Karpas-422 (cell line): Measurements from ENCODE around the gene BANF1. TPM values are rescaled to one million over a fixed set of nuclear protein-coding genes. Genes with fewer than 3 reads are reported as not detected.

Source experiments
- DNase-seq: peaks from one replicate; pipeline ENCODE4 v3.0.0-alpha.2; 2015
- H2AFZ ChIP-seq: fragments of 200-600 bp; sonication (generic); 2 replicates; pipeline ENCODE4 v1.6.1; 2014; ENCODE audit warnings: antibody characterized with exemption, low read length, mixed read lengths
- H3K27ac ChIP-seq: fragments of 200-600 bp; sonication (generic); 2 replicates; pipeline ENCODE4 v1.5.1; 2014; ENCODE audit warnings: mild to moderate bottlenecking, low read length, moderate library complexity
- H3K27me3 ChIP-seq: fragments of 200-600 bp; sonication (generic); 2 replicates; pipeline ENCODE4 v1.6.1; 2014; ENCODE audit warnings: low read length, mixed read lengths
- H3K36me3 ChIP-seq: fragments of 200-600 bp; sonication (generic); 2 replicates; pipeline ENCODE4 v1.6.1; 2014; ENCODE audit warnings: low read length, mixed read lengths; ENCODE audit not compliant: insufficient read depth
- H3K4me1 ChIP-seq: fragments of 200-600 bp; sonication (generic); 2 replicates; pipeline ENCODE4 v1.6.1; 2014; ENCODE audit warnings: mild to moderate bottlenecking, low read length, mixed read lengths
- H3K4me2 ChIP-seq: fragments of 200-600 bp; sonication (generic); 2 replicates; pipeline ENCODE4 v1.6.1; 2014; ENCODE audit warnings: low read length, low read depth, mild to moderate bottlenecking; ENCODE audit not compliant: poor library complexity, severe bottlenecking
- H3K4me3 ChIP-seq: fragments of 200-600 bp; sonication (generic); 2 replicates; pipeline ENCODE4 v1.5.1; 2014; ENCODE audit warnings: mild to moderate bottlenecking, antibody characterized with exemption, low read length, mixed read lengths
- H3K79me2 ChIP-seq: fragments of 200-600 bp; sonication (generic); 2 replicates; pipeline ENCODE4 v1.6.1; 2014; ENCODE audit warnings: mild to moderate bottlenecking, low read length, mixed read lengths
- H3K9ac ChIP-seq: fragments of 200-600 bp; sonication (generic); 2 replicates; pipeline ENCODE4 v1.6.0; 2014; ENCODE audit warnings: low read length
- H3K9me2 ChIP-seq: fragments of 200-600 bp; sonication (generic), shearing (Covaris generic); replicated peaks from 2 replicates; pipeline ENCODE4 v1.6.0; 2014; ENCODE audit warnings: mild to moderate bottlenecking, low read length, moderate library complexity; ENCODE audit not compliant: insufficient read depth
- H3K9me3 ChIP-seq: fragments of 300-700, 200-600 bp; sonication (generic); 2 replicates; pipeline ENCODE4 v1.6.1; 2014; ENCODE audit warnings: low read length, mixed read lengths
- H4K20me1 ChIP-seq: fragments of 200-600 bp; sonication (generic); 2 replicates; pipeline ENCODE4 v1.6.1; 2014; ENCODE audit warnings: mild to moderate bottlenecking, antibody characterized with exemption, low read length, low read depth; ENCODE audit not compliant: insufficient read depth
- total RNA-seq: library from RNA; depleted of rRNA; stranded (reverse); fragments of >200 nt; shearing (Covaris generic); gene quantifications from 2 replicates; pipeline ENCODE4 v1.2.3, GENCODE V29; 2014; ENCODE audit warnings: low replicate concordance

Gene BANF1
- total RNA-seq, 1 experiment from 2014 or later: 84.2 TPM

DNA sequence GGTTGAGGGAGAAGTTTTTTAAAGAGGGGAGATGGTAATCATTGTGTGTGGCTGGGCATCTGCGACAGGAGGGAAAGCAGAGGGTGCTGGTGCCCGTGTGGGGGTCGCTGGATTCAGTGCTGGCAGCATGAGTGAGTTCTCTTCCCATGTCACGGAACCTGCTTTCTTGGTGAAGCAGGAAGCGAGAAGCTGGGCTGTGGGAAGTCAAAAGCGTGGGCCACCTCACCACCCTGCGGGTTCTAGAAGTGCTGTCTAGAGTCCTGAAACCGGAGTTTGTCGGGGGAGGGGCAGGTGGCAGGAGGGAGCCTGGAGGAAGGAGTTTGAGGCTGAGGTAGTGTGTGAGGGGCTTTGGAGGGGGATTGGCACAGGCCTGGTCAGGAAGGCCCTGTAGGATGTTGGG is 26.5 kb upstream of the BANF1 start:
- Histone ChIP-seq H3K27me3 (no peaks in the 10 kb centered on the region), H3K36me3 (no peaks in the 10 kb centered on the region), H3K79me2 (no peaks in the 10 kb centered on the region), H3K9me3 (no peaks in the 10 kb centered on the region), H3K4me2 (no peak overlapping the region), H3K9ac (no peak overlapping the region), H3K4me1 (no peaks in the 10 kb centered on the region), H3K4me3 (no peak overlapping the region), H4K20me1 (no peaks in the 10 kb centered on the region), H2AFZ (no peak overlapping the region), H3K27ac (no peak overlapping the region), H3K9me2 (no peaks in the 10 kb centered on the region)
- no peak for DNase-seq

DNA sequence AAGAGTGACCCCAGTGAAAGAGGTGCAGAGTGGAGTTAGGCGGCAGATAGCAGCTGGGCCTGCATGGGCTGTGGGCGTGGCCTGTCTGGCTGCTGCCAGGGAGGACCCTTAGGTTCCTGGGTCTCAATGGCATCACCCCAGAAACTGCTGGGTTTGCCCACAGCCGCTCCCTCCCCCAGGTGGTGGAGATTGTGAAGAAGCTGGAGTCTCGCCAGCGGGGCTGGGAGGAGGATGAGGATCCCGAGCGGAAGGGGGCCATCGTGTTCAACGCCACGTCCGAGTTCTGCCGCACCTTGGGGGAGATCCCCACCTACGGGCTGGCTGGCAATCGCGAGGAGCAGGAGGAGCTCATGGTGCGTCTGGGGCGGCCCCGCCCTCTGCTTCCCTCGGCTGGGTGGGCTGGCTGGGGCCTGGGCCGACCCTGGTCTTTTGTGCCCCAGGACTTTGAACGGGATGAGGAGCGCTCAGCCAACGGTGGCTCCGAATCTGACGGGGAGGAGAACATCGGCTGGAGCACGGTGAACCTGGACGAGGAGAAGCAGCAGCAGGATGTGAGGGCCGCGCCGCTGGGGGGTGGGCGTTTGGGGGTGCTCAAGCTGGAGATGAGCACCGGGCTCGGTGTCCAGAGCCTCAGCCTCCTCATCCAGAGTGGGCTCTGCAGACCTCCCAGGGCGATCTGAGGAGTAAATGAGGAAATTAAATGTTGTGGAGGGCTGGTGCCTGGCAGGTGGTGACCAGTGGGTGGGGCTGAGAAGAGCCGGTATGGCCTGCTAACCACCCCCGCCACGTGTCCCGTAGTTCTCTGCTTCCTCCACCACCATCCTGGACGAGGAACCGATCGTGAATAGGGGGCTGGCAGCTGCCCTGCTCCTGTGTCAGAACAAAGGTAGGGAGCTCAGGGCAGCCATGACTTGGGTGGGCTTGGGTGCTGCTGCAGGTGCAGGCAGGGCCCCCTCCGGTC is 25.8 kb upstream of the BANF1 start:
- Histone ChIP-seq H3K9me3 (no peaks in the 10 kb centered on the region), H3K27ac (no peak overlapping the region), H3K9me2 (no peaks in the 10 kb centered on the region), H3K4me3 (no peak overlapping the region), H4K20me1 (no peaks in the 10 kb centered on the region), H3K4me2 (no peak overlapping the region), H3K4me1 (no peaks in the 10 kb centered on the region), H3K9ac (no peak overlapping the region), H3K36me3 (no peaks in the 10 kb centered on the region), H3K79me2 (no peaks in the 10 kb centered on the region), H3K27me3 (no peaks in the 10 kb centered on the region), H2AFZ (no peak overlapping the region)
- DNase-seq: no peak

DNA sequence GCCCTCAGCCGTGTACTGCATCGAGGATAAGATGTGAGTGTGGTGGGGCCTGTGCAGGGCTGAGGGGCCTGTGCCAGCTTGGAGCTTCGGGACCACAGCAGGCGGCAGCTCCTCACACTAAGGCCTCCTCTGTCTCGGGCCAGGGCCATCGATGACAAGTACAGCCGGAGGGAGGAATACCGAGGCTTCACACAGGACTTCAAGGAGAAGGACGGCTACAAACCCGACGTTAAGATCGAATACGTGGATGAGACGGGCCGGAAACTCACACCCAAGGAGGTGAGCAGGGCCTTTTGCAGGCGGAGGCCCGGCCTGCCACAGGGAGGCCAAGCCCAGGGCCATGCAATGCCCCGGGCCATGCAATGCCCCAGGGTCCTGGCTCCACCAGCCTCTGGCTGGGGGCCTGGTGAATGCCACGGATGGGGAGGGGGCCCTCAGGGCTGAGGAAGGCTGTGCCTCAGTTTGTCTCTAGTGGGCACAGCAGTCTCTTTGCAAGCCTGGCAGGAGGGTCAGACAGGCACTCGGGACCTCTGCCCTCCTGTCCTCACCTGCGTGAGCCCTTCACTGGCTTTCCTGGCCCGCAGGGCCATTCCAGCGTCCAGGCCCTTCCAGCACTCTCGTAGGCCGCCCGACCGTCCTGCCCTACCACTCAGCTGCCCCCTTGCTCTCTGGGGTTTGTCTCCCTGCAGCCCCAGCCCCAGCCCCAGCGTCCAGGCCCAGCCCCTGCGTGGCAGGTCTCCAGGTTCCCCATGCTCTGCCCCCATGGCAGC is 24.5 kb upstream of the BANF1 start:
- no peak overlapping the region for H3K4me3 ChIP-seq
- H3K27me3 ChIP-seq: no peaks in the 10 kb centered on the region
- H4K20me1 ChIP-seq: no peaks in the 10 kb centered on the region
- no peak overlapping the region for H3K4me2 ChIP-seq
- no peaks in the 10 kb centered on the region for H3K9me2 ChIP-seq
- H2AFZ ChIP-seq: no peak overlapping the region
- H3K36me3 ChIP-seq: no peaks in the 10 kb centered on the region
- no peaks in the 10 kb centered on the region for H3K79me2 ChIP-seq
- no peaks in the 10 kb centered on the region for H3K9me3 ChIP-seq
- H3K4me1 ChIP-seq: no peaks in the 10 kb centered on the region
- no peak overlapping the region for H3K9ac ChIP-seq
- DNase-seq: no peak
- H3K27ac ChIP-seq: no peak overlapping the region

DNA sequence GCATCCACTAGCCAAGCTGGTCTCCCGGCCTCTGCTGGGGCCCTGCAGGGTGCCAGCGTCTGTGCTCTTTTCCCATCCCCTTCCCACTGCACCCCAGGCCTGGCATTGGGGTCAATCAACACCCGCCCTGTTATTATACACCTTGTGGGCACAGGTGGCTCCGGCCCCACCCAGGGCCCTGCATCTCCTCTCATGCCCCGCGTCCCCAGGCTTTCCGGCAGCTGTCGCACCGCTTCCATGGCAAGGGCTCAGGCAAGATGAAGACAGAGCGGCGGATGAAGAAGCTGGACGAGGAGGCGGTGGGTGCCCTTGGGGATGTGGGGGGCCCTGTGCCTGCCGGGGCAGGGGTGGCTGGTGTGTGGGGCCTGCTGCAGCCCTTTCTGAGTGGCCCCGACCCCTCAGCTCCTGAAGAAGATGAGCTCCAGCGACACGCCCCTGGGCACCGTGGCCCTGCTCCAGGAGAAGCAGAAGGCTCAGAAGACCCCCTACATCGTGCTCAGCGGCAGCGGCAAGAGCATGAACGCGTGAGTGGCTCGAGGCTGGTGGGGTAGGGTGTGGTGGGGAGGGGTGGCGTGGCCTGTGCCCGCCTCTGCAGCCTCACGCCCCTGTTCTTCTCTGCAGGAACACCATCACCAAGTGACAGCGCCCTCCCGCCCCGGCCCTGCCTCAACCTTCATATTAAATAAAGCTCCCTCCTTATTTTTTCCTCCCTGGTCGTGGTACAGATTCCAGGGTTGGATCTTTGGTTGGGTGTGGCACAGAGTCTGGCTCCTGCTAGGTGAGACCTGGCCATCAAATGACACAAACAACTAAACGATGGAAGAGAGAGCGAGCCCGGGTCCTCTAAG is 23.7 kb upstream of the BANF1 start:
- Histone ChIP-seq H3K36me3 (no peaks in the 10 kb centered on the region), H3K27me3 (no peaks in the 10 kb centered on the region), H3K4me3 (no peak overlapping the region), H2AFZ (no peak overlapping the region), H3K79me2 (no peaks in the 10 kb centered on the region), H3K27ac (no peak overlapping the region), H3K4me1 (no peaks in the 10 kb centered on the region), H3K9me2 (no peaks in the 10 kb centered on the region), H3K9ac (no peak overlapping the region), H4K20me1 (no peaks in the 10 kb centered on the region), H3K4me2 (no peak overlapping the region), H3K9me3 (no peaks in the 10 kb centered on the region)
- no peak for DNase-seq

DNA sequence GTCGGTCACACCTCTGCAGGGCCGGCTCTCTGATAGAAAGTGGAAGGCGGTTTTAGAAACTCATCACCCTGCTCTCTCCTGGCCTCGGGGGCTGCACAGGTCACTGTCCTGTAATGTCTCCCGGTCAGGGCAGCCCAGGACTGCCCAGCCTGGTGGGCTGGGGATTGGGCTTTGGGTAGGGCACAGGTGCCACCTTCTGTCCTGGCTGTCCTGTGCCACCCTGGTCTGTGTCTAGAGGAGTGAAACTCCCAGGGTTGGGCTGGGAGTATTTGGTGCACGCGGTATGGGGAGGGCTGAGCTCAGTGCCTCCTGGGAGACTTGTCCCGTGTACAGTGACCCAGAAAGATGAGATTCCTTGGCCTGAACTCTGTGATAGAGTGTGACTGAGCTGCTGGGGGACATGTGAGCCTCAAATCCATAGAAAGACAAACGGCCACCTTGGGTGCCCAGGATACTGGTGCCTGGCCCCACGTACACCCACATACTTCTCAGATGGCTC is 23.0 kb upstream of the BANF1 start:
- no peaks in the 10 kb centered on the region for H3K27me3 ChIP-seq
- no peak for DNase-seq
- no peak overlapping the region for H2AFZ ChIP-seq
- H3K9me2 ChIP-seq: no peaks in the 10 kb centered on the region
- no peak overlapping the region for H3K4me2 ChIP-seq
- H3K79me2 ChIP-seq: no peaks in the 10 kb centered on the region
- no peak overlapping the region for H3K27ac ChIP-seq
- H4K20me1 ChIP-seq: no peaks in the 10 kb centered on the region
- H3K36me3 ChIP-seq: no peaks in the 10 kb centered on the region
- H3K4me3 ChIP-seq: no peak overlapping the region
- H3K9me3 ChIP-seq: no peaks in the 10 kb centered on the region
- no peak overlapping the region for H3K9ac ChIP-seq
- no peaks in the 10 kb centered on the region for H3K4me1 ChIP-seq

DNA sequence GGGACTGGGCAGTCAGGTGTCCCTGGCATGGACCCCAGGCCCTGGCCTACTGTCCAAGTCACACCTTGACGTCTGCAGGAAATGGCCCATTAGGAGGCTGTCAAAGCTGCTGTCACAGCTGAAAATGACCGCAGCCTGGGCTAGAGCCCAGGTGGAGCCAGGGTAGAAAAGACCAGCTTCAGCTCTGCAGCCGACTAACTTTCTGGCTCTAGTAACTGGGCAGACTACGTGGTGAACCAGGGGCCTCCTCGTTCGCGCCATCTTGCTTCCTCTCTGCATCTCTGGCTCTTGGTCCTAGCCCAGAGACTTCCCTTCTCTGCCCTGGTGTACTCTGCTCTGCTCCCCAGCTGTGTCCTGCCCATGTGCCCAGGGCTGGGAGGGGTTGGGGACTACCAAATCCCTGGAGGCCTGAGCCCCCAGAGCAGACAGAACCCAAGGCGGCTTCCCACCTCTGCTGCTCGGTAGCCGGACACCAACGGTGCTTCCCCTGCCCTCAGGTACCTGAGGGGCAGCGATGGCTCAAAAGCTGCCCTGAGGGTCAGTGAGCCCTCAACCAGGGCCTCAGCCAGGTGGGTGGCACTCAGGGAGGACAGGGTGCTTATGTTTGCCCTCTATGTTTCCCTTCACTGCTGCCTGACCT is 21.1 kb upstream of the BANF1 start:
- H3K9me2 ChIP-seq: no peaks in the 10 kb centered on the region
- H4K20me1 ChIP-seq: no peaks in the 10 kb centered on the region
- no peak overlapping the region for H3K4me2 ChIP-seq
- H3K9me3 ChIP-seq: no peaks in the 10 kb centered on the region
- no peak overlapping the region for H2AFZ ChIP-seq
- H3K4me3 ChIP-seq: no peak overlapping the region
- H3K4me1 ChIP-seq: no peaks in the 10 kb centered on the region
- no peaks in the 10 kb centered on the region for H3K79me2 ChIP-seq
- H3K9ac ChIP-seq: no peak overlapping the region
- H3K27ac ChIP-seq: no peak overlapping the region
- DNase-seq: no peak
- no peaks in the 10 kb centered on the region for H3K27me3 ChIP-seq
- H3K36me3 ChIP-seq: no peaks in the 10 kb centered on the region

DNA sequence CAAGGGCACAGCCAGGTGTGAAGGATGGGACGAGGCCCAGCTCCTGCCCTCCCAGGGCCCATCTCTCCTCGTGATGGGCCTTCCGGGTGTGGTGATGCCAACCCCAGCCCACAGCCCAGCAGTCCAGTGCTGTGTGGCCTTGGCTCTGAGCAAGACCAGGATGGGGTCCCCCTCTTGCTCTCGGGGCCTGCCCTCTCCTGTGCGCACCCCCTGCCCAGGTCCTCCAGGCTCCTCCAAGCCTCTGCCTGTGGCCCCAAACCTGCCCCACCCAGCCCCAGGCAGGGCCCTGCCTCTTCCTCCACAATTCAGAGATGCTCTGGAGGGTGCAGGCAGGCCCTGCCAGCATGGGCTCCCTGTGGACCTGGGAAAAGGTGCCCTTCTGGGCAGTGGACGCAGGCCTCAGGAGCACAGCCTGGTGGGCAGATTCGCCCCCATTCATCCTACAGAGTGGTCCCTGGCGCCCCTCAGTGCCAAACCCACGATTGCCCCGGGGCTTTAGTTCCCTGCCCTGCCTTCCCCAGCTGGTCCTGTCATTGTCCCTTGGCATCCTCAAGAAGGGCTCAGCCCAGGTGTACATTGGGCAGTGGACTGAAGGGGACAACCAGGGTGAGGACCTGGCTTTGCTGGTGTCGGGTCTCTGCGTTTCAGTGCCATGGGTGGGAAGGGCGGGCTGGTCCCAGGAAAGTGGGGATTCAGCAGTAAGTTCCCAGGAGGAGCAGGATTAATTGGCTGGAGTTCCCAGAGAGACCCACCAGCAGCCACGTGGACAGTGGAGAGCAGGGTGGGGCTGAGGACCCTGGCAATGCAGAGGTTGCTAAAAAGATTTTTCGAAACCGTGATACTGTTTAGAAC is 20.1 kb upstream of the BANF1 start:
- Histone ChIP-seq H3K4me1 (no peaks in the 10 kb centered on the region), H3K9me3 (no peaks in the 10 kb centered on the region), H4K20me1 (no peaks in the 10 kb centered on the region), H3K9ac (no peak overlapping the region), H2AFZ (no peak overlapping the region), H3K27ac (no peak overlapping the region), H3K79me2 (no peaks in the 10 kb centered on the region), H3K27me3 (no peaks in the 10 kb centered on the region), H3K4me2 (no peak overlapping the region), H3K4me3 (no peak overlapping the region), H3K9me2 (no peaks in the 10 kb centered on the region), H3K36me3 (no peaks in the 10 kb centered on the region)
- no peak for DNase-seq
